ENCODE results near the gene LEMD1.

- no peak for TF ChIP-seq CTCF (IDR thresholded peaks at IDR 0.05; ENCODE audit: low read length)
- no peak for TF ChIP-seq EZH2phosphoT487 (IDR thresholded peaks at IDR 0.05; ENCODE audit: low read length)
- no peak for TF ChIP-seq EZH2 (optimal IDR thresholded peaks at IDR 0.05; ENCODE audit: low read depth, low read length)
Observed at GRCh38 chr1:205398586-205398985, 23.3 kb downstream of the LEMD1 start.
